Measurements from ENCODE around the gene SPAG5.

Gene SPAG5

DNA sequence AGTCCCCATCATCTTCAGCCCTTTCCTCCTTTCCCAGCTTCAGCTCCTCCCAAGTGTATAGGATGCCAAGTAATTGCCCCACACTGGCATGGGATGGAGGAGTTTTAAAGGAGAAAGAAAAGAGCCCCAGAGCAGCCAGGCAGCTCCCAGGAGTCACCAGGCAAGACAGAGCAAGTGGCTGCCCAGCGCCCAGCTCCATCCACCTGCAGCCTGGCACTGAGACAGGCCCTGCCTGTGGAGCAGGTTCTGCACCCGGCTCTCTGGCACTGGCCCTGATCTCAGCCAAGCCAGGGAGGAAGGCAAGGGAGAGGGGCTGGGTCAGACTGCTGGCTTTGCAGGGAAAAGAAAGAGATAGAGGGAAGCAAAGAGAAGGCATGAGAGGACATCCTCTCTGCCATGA is 71.0 kb downstream of the SPAG5 start:
- Histone ChIP-seq H3K27ac (ENCODE audit: low read length) (no peak overlapping the region), H3K4me1 (ENCODE audit: low read length) (no peaks in the 10 kb centered on the region), H3K9me2 (replicated peaks; ENCODE audit: insufficient read depth, low read length) (no peaks in the 10 kb centered on the region), H3K9ac (ENCODE audit: low read length) (no peak overlapping the region), H3K27me3 (replicated peaks; ENCODE audit: insufficient read depth, low read length) (peaks cover 96% of the 10 kb centered on the region), H3K36me3 (replicated peaks; ENCODE audit: insufficient read depth, low read length) (no peaks in the 10 kb centered on the region), H3K4me3 (ENCODE audit: low read length) (no peak overlapping the region), H3K79me2 (ENCODE audit: low read length) (no peaks in the 10 kb centered on the region), H3F3A (ENCODE audit: insufficient read depth, low read length) (no peaks in the 10 kb centered on the region), H2AFZ (ENCODE audit: low read length) (no peak overlapping the region), H3K4me2 (ENCODE audit: low read depth, low read length) (no peak overlapping the region), H4K20me1 (ENCODE audit: insufficient read depth, low read length) (no peaks in the 10 kb centered on the region), H3K9me3 (replicated peaks; ENCODE audit: insufficient read depth, low read length) (no peaks in the 10 kb centered on the region)
- no peak for DNase-seq
- TF ChIP-seq EZH2 (optimal IDR thresholded peaks at IDR 0.05; ENCODE audit: low read depth, low read length) = no peak
- TF ChIP-seq CTCF (IDR thresholded peaks at IDR 0.05; ENCODE audit: low read length) = no peak
- TF ChIP-seq EZH2phosphoT487 (IDR thresholded peaks at IDR 0.05; ENCODE audit: low read length) = no peak
